OCI-LY7 (cell line): ENCODE data around the gene TMEM239.
"Not testable (repeated sequence)": the region's sequence is repeated elsewhere in the genome, so short reads cannot be mapped to it uniquely, and the experiment has no call there.

ENCODE experiments used
- EZH2phosphoT487 ChIP-seq: fragments of 200-600 bp; sonication (generic); IDR thresholded peaks from 2 replicates; pipeline ENCODE4 v1.6.1; 2018; ENCODE audit warnings: low read depth, borderline replicate concordance, mild to moderate bottlenecking, mixed run types, antibody characterized with exemption, low read length, moderate library complexity, mixed read lengths
- TF ChIP-seq, protein P1 (sequence below): fragments of 200-600 bp; sonication (generic); conservative IDR thresholded peaks from 2 replicates; pipeline ENCODE4 v1.5.1; 2014; ENCODE audit warnings: mild to moderate bottlenecking, antibody characterized with exemption, low read length, moderate library complexity, mixed read lengths

GRCh38 chr20:2807929-2808328 is 8.2 kb upstream of the TMEM239 start:
- TF ChIP-seq, protein P1, sequence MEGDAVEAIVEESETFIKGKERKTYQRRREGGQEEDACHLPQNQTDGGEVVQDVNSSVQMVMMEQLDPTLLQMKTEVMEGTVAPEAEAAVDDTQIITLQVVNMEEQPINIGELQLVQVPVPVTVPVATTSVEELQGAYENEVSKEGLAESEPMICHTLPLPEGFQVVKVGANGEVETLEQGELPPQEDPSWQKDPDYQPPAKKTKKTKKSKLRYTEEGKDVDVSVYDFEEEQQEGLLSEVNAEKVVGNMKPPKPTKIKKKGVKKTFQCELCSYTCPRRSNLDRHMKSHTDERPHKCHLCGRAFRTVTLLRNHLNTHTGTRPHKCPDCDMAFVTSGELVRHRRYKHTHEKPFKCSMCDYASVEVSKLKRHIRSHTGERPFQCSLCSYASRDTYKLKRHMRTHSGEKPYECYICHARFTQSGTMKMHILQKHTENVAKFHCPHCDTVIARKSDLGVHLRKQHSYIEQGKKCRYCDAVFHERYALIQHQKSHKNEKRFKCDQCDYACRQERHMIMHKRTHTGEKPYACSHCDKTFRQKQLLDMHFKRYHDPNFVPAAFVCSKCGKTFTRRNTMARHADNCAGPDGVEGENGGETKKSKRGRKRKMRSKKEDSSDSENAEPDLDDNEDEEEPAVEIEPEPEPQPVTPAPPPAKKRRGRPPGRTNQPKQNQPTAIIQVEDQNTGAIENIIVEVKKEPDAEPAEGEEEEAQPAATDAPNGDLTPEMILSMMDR = not testable (repeated sequence)
- not testable (repeated sequence) for TF ChIP-seq EZH2phosphoT487
